Activated T-helper 2 cell treated with anti-CD3 and anti-CD28 coated beads, Interferon-gamma antibody, Interleukin-2, Interleukin-4, amounts not matched to agents 10 μg/mL and 5 μg/mL and 100 μg/mL, durations not matched to agents 14 hours and 24 hours and 36 hours (primary cell): ENCODE results near the gene CLEC3A. TPM values are rescaled to one million over a fixed set of nuclear protein-coding genes. Genes with fewer than 3 reads are reported as not detected.

Experiments
- total RNA-seq: library from RNA; stranded (reverse); gene quantifications from 2 replicates; pipeline ENCODE4 v1.2.3, GENCODE V29; 2022

The CLEC3A gene
- total RNA-seq, 1 donor from 2014 or later: not detected

Other genes with a start within 250 kb of the CLEC3A start
- not detected in 2 replicates for gene VAT1L, start 234.0 kb upstream of the CLEC3A start, total RNA-seq
- 15.7 and 19.0 TPM in 2 replicates for gene WWOX, start 77.1 kb downstream of the CLEC3A start, total RNA-seq